ENCODE data around the gene SLC35A2. TPM values are rescaled to one million over a fixed set of nuclear protein-coding genes. Genes with fewer than 3 reads are reported as not detected.
A peak's percentile ranks its signal among the peaks of the same experiment; 100 is the strongest.

SLC35A2 gene
- 10 to 100 TPM; 17.1 to 32.3 (median 24.3) TPM for total RNA-seq

- Histone ChIP-seq H3K4me3 (peak within 1 kb of the TSS; percentile 63), H3K9me3 (no peaks in the 10 kb centered on the region), H3K27me3 (no peaks in the 10 kb centered on the region), H3K36me3 (peaks cover 5% of the 10 kb centered on the region), H3K4me1 (peaks cover 19% of the 10 kb centered on the region), H3K27ac (peak within 1 kb of the TSS; percentile 84)
- peak in 1 of 2 donors; percentile 36 for TF ChIP-seq POLR2A (IDR thresholded peaks at IDR 0.05)
- TF ChIP-seq CTCF (IDR thresholded peaks at IDR 0.05): no peak
- peak; percentile 83 to 89 for DNase-seq (ENCODE audit: low spot score in 2 of 2)
- WGBS: 42% methylated on average over 59 of the region's 60 CpGs
Observed at GRCh38 chrX:48911412-48912182, at the start of gene SLC35A2. SLC35A2 (minus strand) TSS chrX:48911646; CDS start chrX:48911636, 10 bp downstream.

DNA sequence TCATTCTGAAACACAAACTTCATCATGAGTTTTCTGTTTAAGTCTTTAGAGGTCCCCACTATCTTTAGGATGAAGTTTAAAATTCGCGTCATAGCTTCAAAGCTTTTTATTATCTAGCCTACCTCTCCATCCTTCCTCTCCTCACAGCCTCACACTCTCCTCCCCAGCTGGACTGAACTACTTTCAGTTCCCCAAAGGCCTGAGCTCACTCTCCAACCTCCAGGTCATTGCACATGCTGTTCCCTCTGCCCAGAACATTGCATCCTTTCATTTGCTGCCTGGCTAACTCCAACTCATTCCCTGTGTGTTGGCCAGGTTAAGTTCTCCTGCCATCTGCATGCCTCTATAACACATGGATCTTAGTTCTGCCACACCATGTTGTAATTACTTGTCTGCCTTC lies 48.8 kb upstream of the SLC35A2 start:
- Histone ChIP-seq H3K4me3 (no peak overlapping the region), H3K27me3 (no peaks in the 10 kb centered on the region), H3K4me1 (peaks cover 21% of the 10 kb centered on the region), H3K27ac (no peak overlapping the region), H3K9me3 (no peaks in the 10 kb centered on the region), H3K36me3 (no peaks in the 10 kb centered on the region)
- TF ChIP-seq EP300 (IDR thresholded peaks at IDR 0.05): no peak
- no peak for TF ChIP-seq POLR2AphosphoS5 (IDR thresholded peaks at IDR 0.05)
- no peak for TF ChIP-seq CTCF (IDR thresholded peaks at IDR 0.05)
- TF ChIP-seq POLR2A (IDR thresholded peaks at IDR 0.05): no peak
- no peak for DNase-seq (ENCODE audit: low spot score in 2 of 2)
- WGBS: 84% methylated on average over 2 of the region's 2 CpGs

GRCh38 chrX:48958635-48959094 lies 47.2 kb upstream of the SLC35A2 start:
- 34% methylated on average over 21 of the region's 21 CpGs for WGBS
- TF ChIP-seq EP300 (IDR thresholded peaks at IDR 0.05) (no peak), POLR2A (IDR thresholded peaks at IDR 0.05) (no peak), POLR2AphosphoS5 (IDR thresholded peaks at IDR 0.05) (no peak), CTCF (IDR thresholded peaks at IDR 0.05) (no peak)
- no peaks in the 10 kb centered on the region for H3K36me3 ChIP-seq

GRCh38 chrX:48957827-48958634 lies 46.6 kb upstream of the SLC35A2 start:
- Histone ChIP-seq H3K27ac (peak overlapping the region; percentile 97), H3K27me3 (no peaks in the 10 kb centered on the region), H3K4me3 (peak overlapping the region; percentile 68), H3K36me3 (no peaks in the 10 kb centered on the region), H3K9me3 (no peaks in the 10 kb centered on the region), H3K4me1 (peaks cover 33% of the 10 kb centered on the region)
- DNase-seq (ENCODE audit: low spot score in 2 of 2): peak; percentile 97 to 98
- WGBS: 49% methylated on average over 63 of the region's 66 CpGs
- TF ChIP-seq POLR2A (IDR thresholded peaks at IDR 0.05) (peak in 1 of 2 donors; percentile 62), CTCF (IDR thresholded peaks at IDR 0.05) (no peak), POLR2AphosphoS5 (IDR thresholded peaks at IDR 0.05) (peak in 2 of 3 donors; percentile 34 to 63), EP300 (IDR thresholded peaks at IDR 0.05) (no peak)

More at GRCh38 chrX:48958635-48959094, 47.2 kb upstream of the SLC35A2 start:
- H3K27ac ChIP-seq: peak overlapping the region; percentile 97
- peak overlapping the region; percentile 68 for H3K4me3 ChIP-seq
- no peaks in the 10 kb centered on the region for H3K9me3 ChIP-seq
- peak in 1 of 2 donors; percentile 73 for DNase-seq (ENCODE audit: low spot score in 2 of 2)
- H3K27me3 ChIP-seq: no peaks in the 10 kb centered on the region
- H3K4me1 ChIP-seq: peaks cover 27% of the 10 kb centered on the region

GRCh38 chrX:48957477-48957826 lies 46.0 kb upstream of the SLC35A2 start, which contains the start of gene OTUD5:
OTUD5 (minus strand) TSS chrX:48957607; CDS start chrX:48957570, 37 bp downstream.
- H3K4me3 ChIP-seq: peak within 1 kb of the TSS; percentile 68
- no peaks in the 10 kb centered on the region for H3K36me3 ChIP-seq
- peak within 1 kb of the TSS; percentile 97 for H3K27ac ChIP-seq
- TF ChIP-seq POLR2AphosphoS5 (IDR thresholded peaks at IDR 0.05) (no peak), CTCF (IDR thresholded peaks at IDR 0.05) (no peak), EP300 (IDR thresholded peaks at IDR 0.05) (no peak), POLR2A (IDR thresholded peaks at IDR 0.05) (no peak)
- H3K9me3 ChIP-seq: no peaks in the 10 kb centered on the region
- H3K4me1 ChIP-seq: peaks cover 39% of the 10 kb centered on the region
- peak in 1 of 2 donors; percentile 78 for DNase-seq (ENCODE audit: low spot score in 2 of 2)
- WGBS: 36% methylated on average over 53 of the region's 53 CpGs
- no peaks in the 10 kb centered on the region for H3K27me3 ChIP-seq
